H9 (cell line): ENCODE data around the gene GNA12. TPM values are rescaled to one million over a fixed set of nuclear protein-coding genes. Genes with fewer than 3 reads are reported as not detected.

Experiments
- DNase-seq: peaks from one replicate; pipeline ENCODE4 v3.0.0-alpha.2; 2017
- H2AFZ ChIP-seq: one replicate; pipeline ENCODE4 v1.6.1; 2013; ENCODE audit warnings: mild to moderate bottlenecking, low read length, control low read depth, moderate library complexity
- H2AK5ac ChIP-seq: 2 replicates; pipeline ENCODE4 v1.6.1; 2013; ENCODE audit warnings: low read length, control low read depth, mixed read lengths; ENCODE audit not compliant: insufficient read length
- H2BK120ac ChIP-seq: one replicate; pipeline ENCODE4 v1.6.1; 2013; ENCODE audit warnings: low read depth, mild to moderate bottlenecking, low read length, control low read depth, inconsistent platforms; ENCODE audit not compliant: poor library complexity, severe bottlenecking
- H2BK12ac ChIP-seq: 2 replicates; pipeline ENCODE4 v1.6.1; 2013; ENCODE audit warnings: low read length, control low read depth, mixed read lengths, low read depth; ENCODE audit not compliant: insufficient read length
- H2BK15ac ChIP-seq: 2 replicates; pipeline ENCODE4 v1.6.1; 2013; ENCODE audit warnings: low read depth, low read length, control low read depth
- H2BK20ac ChIP-seq: one replicate; pipeline ENCODE4 v1.6.1; 2013; ENCODE audit warnings: low read depth, mild to moderate bottlenecking, low read length, control low read depth, inconsistent platforms; ENCODE audit not compliant: poor library complexity, severe bottlenecking
- H2BK5ac ChIP-seq: 2 replicates; pipeline ENCODE4 v1.6.1; 2013; ENCODE audit warnings: low read length, control low read depth, mixed read lengths; ENCODE audit not compliant: insufficient read length
- H3K14ac ChIP-seq: 2 replicates; pipeline ENCODE4 v1.6.1; 2013; ENCODE audit warnings: low read length, control low read depth; ENCODE audit not compliant: insufficient read depth
- H3K18ac ChIP-seq: 2 replicates; pipeline ENCODE4 v1.6.1; 2013; ENCODE audit warnings: low read depth, mild to moderate bottlenecking, mixed read lengths, low read length, control low read depth; ENCODE audit not compliant: insufficient read length
- H3K23ac ChIP-seq: 2 replicates; pipeline ENCODE4 v1.6.1; 2013; ENCODE audit warnings: low read length, control low read depth, mixed read lengths, low read depth; ENCODE audit not compliant: insufficient read length
- H3K23me2 ChIP-seq: 2 replicates; pipeline ENCODE4 v1.6.1; 2013; ENCODE audit warnings: low read depth, mild to moderate bottlenecking, mixed read lengths, low read length, control low read depth; ENCODE audit not compliant: insufficient read length, poor library complexity, severe bottlenecking
- H3K27ac ChIP-seq: 2 replicates; pipeline ENCODE4 v1.5.1; 2013; ENCODE audit warnings: low read length, control low read depth, mixed read lengths, low read depth; ENCODE audit not compliant: insufficient read length
- H3K27me3 ChIP-seq: 2 replicates; pipeline ENCODE4 v1.6.1; 2013; ENCODE audit warnings: low read length, control low read depth, inconsistent platforms; ENCODE audit not compliant: insufficient read depth
- H3K4ac ChIP-seq: 2 replicates; pipeline ENCODE4 v1.6.1; 2013; ENCODE audit warnings: low read depth, mild to moderate bottlenecking, control low read depth, inconsistent platforms, low read length, moderate library complexity
- H3K4me1 ChIP-seq: 2 replicates; pipeline ENCODE4 v1.6.1; 2013; ENCODE audit warnings: low read length, control low read depth, inconsistent platforms; ENCODE audit not compliant: insufficient read depth
- H3K4me2 ChIP-seq: 2 replicates; pipeline ENCODE4 v1.6.1; 2013; ENCODE audit warnings: low read length, control low read depth, mixed read lengths; ENCODE audit not compliant: insufficient read length, insufficient read depth
- H3K56ac ChIP-seq: 2 replicates; pipeline ENCODE4 v1.6.1; 2013; ENCODE audit warnings: low read depth, mild to moderate bottlenecking, mixed read lengths, low read length, control low read depth; ENCODE audit not compliant: insufficient read length
- H3K79me1 ChIP-seq: 2 replicates; pipeline ENCODE4 v1.6.1; 2013; ENCODE audit warnings: low read depth, mild to moderate bottlenecking, moderate library complexity, low read length, control low read depth, inconsistent platforms; ENCODE audit not compliant: insufficient read depth, poor library complexity, severe bottlenecking
- H3K79me2 ChIP-seq: 2 replicates; pipeline ENCODE4 v1.6.1; 2013; ENCODE audit warnings: low read length, control low read depth, inconsistent platforms; ENCODE audit not compliant: insufficient read depth
- H3K9ac ChIP-seq: 2 replicates; pipeline ENCODE4 v1.6.1; 2013; ENCODE audit warnings: low read length, control low read depth, mixed read lengths; ENCODE audit not compliant: insufficient read length; ENCODE audit errors: extremely low read depth
- H3K9me3 ChIP-seq: one replicate; pipeline ENCODE4 v1.6.1; 2013; ENCODE audit warnings: low read depth, low read length, inconsistent platforms; ENCODE audit not compliant: control insufficient read depth
- H3T11ph ChIP-seq: one replicate; pipeline ENCODE4 v1.6.1; 2013; ENCODE audit warnings: mild to moderate bottlenecking, low read length, control low read depth, inconsistent platforms
- H4K20me1 ChIP-seq: one replicate; pipeline ENCODE4 v1.6.1; 2013; ENCODE audit not compliant: control insufficient read depth, insufficient read length, insufficient read depth
- H4K5ac ChIP-seq: 2 replicates; pipeline ENCODE4 v1.6.1; 2013; ENCODE audit warnings: low read depth, mild to moderate bottlenecking, mixed read lengths, low read length, control low read depth; ENCODE audit not compliant: insufficient read length
- H4K8ac ChIP-seq: replicated peaks from 2 replicates; pipeline ENCODE4 v1.6.1; 2013; ENCODE audit warnings: low read length, control low read depth, mixed read lengths, low read depth; ENCODE audit not compliant: insufficient read length
- H4K91ac ChIP-seq: 2 replicates; pipeline ENCODE4 v1.6.1; 2013; ENCODE audit warnings: low read depth, mild to moderate bottlenecking, moderate library complexity, mixed read lengths, low read length, control low read depth; ENCODE audit not compliant: insufficient read length
- H3K27ac Mint-ChIP-seq, 3 experiments: 2 replicates in 2 of 3; 3 replicates in 1 of 3; pipeline ENCODE4 v1.8.0; 2020 to 2021; ENCODE audit warnings: mixed read lengths in 3 of 3, mild to moderate bottlenecking in 1 of 3, moderate library complexity in 1 of 3
- H3K27me3 Mint-ChIP-seq: 2 replicates; pipeline ENCODE4 v1.8.0; 2021; ENCODE audit warnings: low read depth, mild to moderate bottlenecking, moderate library complexity, mixed read lengths
- H3K36me3 Mint-ChIP-seq, 3 experiments: 2 replicates in 2 of 3; 3 replicates in 1 of 3; pipeline ENCODE4 v1.8.0; 2020 to 2021; ENCODE audit warnings: low read depth in 3 of 3, mixed read lengths in 3 of 3; ENCODE audit not compliant: insufficient read depth in 1 of 3
- H3K4me1 Mint-ChIP-seq, 2 experiments: 2 replicates each; pipeline ENCODE4 v1.8.0; 2020; ENCODE audit warnings: mixed read lengths in 2 of 2
- H3K4me3 Mint-ChIP-seq, 2 experiments: 2 replicates in 1 of 2; 3 replicates in 1 of 2; pipeline ENCODE4 v1.8.0; 2020 to 2021; ENCODE audit warnings: mild to moderate bottlenecking in 2 of 2, mixed read lengths in 2 of 2, moderate library complexity in 1 of 2
- H3K9me3 Mint-ChIP-seq, 2 experiments: 2 replicates in 1 of 2; 3 replicates in 1 of 2; pipeline ENCODE4 v1.8.0; 2020; ENCODE audit warnings: mild to moderate bottlenecking in 2 of 2, mixed read lengths in 2 of 2, moderate library complexity in 1 of 2
- WGBS: extraction: QIAGEN DNeasy Blood & Tissue Kit; methylation state at CpG from one replicate; pipeline ENCODE4 v1.1.7; 2013; ENCODE audit warnings: missing lambda C conversion rate, low lambda C conversion rate, mixed read lengths; ENCODE audit not compliant: insufficient read length; ENCODE audit errors: extremely low coverage; 5-methylcytosine and 5-hydroxymethylcytosine counted together
- total RNA-seq: library from RNA; stranded (reverse); gene quantifications from 2 replicates; pipeline ENCODE4 v1.2.1, GENCODE V29; 2021
- TF ChIP-seq, protein P1 (sequence below): fragments of 200-600 bp; sonication (generic); conservative IDR thresholded peaks from 3 replicates; pipeline ENCODE4 v1.8.0; 2021; ENCODE audit warnings: antibody characterized with exemption, mild to moderate bottlenecking

GNA12 gene
- total RNA-seq, 1 experiment from 2014 or later: 60.2 TPM

DNA sequence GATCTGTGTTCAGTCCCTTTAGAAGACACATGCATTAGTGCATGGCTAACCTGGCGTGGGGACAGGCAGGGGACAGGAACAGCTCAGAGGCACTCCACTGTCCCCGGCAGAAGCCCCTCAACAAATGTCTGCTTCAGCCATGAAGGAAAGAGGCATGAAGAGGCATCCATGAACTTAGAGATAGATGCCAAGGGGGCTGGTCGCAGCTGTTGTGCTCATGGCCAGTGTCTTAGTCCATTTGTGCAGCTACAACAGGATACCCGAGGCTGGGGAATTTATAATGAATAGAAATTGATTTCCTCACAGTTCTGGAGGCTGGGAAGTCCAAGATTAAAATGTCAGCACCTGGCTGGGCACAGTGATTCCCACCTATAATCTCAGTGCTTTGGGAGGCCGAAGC is 14.5 kb upstream of the GNA12 start:
- no peaks in the 10 kb centered on the region for H3K4me1 ChIP-seq
- H3K27me3 ChIP-seq: no peaks in the 10 kb centered on the region
- H3K9me3 Mint-ChIP-seq: no peaks in the 10 kb centered on the region
- no peak overlapping the region for H3K9ac ChIP-seq
- no peak overlapping the region for H3K18ac ChIP-seq
- H2BK15ac ChIP-seq: no peak overlapping the region
- no peak overlapping the region for H4K5ac ChIP-seq
- no peak overlapping the region for H3K14ac ChIP-seq
- TF ChIP-seq, protein P1, sequence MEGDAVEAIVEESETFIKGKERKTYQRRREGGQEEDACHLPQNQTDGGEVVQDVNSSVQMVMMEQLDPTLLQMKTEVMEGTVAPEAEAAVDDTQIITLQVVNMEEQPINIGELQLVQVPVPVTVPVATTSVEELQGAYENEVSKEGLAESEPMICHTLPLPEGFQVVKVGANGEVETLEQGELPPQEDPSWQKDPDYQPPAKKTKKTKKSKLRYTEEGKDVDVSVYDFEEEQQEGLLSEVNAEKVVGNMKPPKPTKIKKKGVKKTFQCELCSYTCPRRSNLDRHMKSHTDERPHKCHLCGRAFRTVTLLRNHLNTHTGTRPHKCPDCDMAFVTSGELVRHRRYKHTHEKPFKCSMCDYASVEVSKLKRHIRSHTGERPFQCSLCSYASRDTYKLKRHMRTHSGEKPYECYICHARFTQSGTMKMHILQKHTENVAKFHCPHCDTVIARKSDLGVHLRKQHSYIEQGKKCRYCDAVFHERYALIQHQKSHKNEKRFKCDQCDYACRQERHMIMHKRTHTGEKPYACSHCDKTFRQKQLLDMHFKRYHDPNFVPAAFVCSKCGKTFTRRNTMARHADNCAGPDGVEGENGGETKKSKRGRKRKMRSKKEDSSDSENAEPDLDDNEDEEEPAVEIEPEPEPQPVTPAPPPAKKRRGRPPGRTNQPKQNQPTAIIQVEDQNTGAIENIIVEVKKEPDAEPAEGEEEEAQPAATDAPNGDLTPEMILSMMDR: no peak
- no peak overlapping the region for H3T11ph ChIP-seq
- WGBS: no CpG with 5 or more reads among the region's 5 CpGs
- no peak overlapping the region for H3K27ac Mint-ChIP-seq
- H3K56ac ChIP-seq: no peak overlapping the region
- no peaks in the 10 kb centered on the region for H3K9me3 ChIP-seq
- no peak for DNase-seq
- no peaks in the 10 kb centered on the region for H3K79me1 ChIP-seq
- H3K4ac ChIP-seq: no peak overlapping the region
- no peak overlapping the region for H2BK20ac ChIP-seq
- H3K79me2 ChIP-seq: no peaks in the 10 kb centered on the region
- H2BK120ac ChIP-seq: no peak overlapping the region
- no peak overlapping the region for H4K8ac ChIP-seq
- no peak overlapping the region for H3K4me3 Mint-ChIP-seq
- no peak overlapping the region for H3K23ac ChIP-seq
- no peak overlapping the region for H3K27ac ChIP-seq
- H4K20me1 ChIP-seq: no peaks in the 10 kb centered on the region
- H2BK12ac ChIP-seq: no peak overlapping the region
- H3K4me2 ChIP-seq: no peak overlapping the region
- no peak overlapping the region for H2AK5ac ChIP-seq
- H3K4me1 Mint-ChIP-seq: peaks cover 3 to 7% of the 10 kb centered on the region in 2 experiments
- H3K23me2 ChIP-seq: no peaks in the 10 kb centered on the region
- H3K27me3 Mint-ChIP-seq: no peaks in the 10 kb centered on the region; the same call in 1 of the 2 replicates
- no peaks in the 10 kb centered on the region; a peak in 2 of 7 replicates for H3K36me3 Mint-ChIP-seq
- H2BK5ac ChIP-seq: no peak overlapping the region
- H4K91ac ChIP-seq: no peak overlapping the region
- H2AFZ ChIP-seq: no peak overlapping the region
